Neural progenitor cell (in vitro differentiated cells): Measurements from ENCODE around the gene DNLZ.

Experiments
- EZH2 ChIP-seq: fragments of 200-600 bp; sonication (generic); IDR thresholded peaks from 2 replicates; pipeline ENCODE4 v1.6.1; 2017; ENCODE audit warnings: antibody characterized with exemption, mild to moderate bottlenecking, moderate library complexity
- EZH2phosphoT487 ChIP-seq: fragments of 200-600 bp; sonication (generic); IDR thresholded peaks from 2 replicates; pipeline ENCODE4 v1.6.1; 2017; ENCODE audit warnings: antibody characterized with exemption
- TF ChIP-seq, protein P1 (sequence below): fragments of 200-600 bp; sonication (generic); IDR thresholded peaks from 2 replicates; pipeline ENCODE4 v1.5.1; 2017; ENCODE audit warnings: antibody characterized with exemption, mild to moderate bottlenecking

DNA sequence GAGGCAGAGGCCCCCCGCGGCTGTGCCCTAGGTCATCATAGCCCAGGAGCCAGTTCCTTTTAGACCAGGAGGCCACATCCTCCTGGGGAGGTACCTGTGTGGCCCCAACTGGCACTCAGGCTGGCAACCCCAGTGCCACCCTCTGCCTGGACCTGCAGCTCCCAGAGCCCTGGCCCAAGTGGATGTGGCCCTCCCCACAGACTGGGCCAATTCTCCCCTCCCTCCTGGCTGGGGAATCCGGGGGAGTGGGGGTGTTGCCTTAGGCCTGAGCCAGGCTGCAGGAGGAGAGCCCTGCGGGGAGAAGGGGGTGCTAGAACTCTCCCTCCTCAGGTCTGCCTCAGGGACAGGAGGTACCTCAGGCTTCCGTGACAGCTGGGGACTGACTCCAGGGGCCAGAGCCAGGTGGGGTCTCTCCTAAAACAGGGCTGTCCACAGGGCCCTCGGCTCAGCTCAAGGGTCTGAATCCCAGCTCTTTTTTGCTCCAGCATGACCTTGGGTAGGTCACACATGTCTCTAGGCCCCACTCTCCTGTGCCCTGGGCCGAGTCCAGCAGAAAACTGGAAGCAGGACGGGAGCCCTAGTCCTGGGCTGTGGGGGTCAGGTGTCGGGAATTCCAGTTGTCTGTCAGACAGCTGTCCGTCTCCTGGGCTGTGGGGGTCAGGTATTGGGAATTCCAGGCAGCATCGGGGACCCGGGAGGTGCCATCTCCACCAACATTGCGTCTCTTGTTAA is 9.6 kb downstream of the DNLZ start:
- TF ChIP-seq EZH2 = no peak
- TF ChIP-seq, protein P1, sequence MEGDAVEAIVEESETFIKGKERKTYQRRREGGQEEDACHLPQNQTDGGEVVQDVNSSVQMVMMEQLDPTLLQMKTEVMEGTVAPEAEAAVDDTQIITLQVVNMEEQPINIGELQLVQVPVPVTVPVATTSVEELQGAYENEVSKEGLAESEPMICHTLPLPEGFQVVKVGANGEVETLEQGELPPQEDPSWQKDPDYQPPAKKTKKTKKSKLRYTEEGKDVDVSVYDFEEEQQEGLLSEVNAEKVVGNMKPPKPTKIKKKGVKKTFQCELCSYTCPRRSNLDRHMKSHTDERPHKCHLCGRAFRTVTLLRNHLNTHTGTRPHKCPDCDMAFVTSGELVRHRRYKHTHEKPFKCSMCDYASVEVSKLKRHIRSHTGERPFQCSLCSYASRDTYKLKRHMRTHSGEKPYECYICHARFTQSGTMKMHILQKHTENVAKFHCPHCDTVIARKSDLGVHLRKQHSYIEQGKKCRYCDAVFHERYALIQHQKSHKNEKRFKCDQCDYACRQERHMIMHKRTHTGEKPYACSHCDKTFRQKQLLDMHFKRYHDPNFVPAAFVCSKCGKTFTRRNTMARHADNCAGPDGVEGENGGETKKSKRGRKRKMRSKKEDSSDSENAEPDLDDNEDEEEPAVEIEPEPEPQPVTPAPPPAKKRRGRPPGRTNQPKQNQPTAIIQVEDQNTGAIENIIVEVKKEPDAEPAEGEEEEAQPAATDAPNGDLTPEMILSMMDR = no peak
- TF ChIP-seq EZH2phosphoT487 = no peak
